Inflammatory macrophage treated with lipopolysaccharide for 1 hour (primary cell): ENCODE measurements around the gene ZDHHC22.

Experiments used
- DNase-seq, 2 donors: peaks; one replicate each; pipeline ENCODE4 v3.0.0-alpha.2; 2020 to 2022

The ZDHHC22 gene

DNA sequence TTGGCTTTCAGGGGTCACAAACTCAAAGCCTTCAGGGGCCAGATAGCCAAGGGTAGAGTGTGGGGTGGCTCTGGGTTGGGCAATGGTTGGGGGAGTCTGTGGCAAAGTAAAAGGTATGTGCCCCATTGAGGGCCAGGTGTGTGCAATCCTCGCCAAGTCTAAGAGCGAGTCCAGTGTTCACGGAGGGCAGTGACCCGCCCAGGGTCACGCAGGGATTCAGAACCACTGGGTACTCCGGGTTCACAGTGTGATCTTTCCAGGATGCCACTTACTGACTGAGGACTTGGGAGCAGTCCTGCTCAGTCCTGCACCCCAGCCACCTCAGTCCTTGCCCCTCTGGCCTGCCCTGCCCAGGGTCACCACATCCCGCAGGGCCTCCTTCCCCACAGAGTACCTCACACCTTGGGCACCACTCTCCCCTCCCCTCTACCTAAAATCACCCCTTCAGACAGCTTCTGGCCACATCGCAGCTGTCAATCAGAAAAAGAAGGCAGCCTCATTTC lies 15.7 kb downstream of the ZDHHC22 start:
- no peak for DNase-seq

DNA sequence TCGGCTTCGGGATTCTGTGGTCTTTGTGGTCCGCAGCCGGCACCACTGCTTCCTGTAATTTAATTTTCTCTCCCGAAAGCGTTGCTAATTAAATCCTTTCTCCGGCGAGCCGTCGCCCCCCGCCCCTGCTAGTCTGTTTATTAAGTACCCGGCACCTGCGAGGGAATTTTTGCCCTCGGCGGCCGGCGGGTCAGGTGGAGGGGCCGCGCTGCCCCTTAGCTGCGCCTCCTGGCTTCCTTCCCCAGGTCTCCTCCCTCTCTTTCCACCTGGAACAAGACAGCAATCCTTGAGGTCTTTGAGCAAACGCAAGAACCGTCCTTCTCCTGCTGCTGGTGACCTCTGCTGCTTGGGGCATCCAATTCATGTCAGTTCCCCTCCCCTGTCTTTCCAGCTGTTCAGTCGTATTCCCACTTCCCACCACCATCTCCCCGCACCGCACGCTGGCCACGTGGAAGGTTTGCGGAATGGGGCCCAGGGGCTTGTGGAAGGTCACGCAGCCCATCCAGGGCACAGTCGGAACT lies 16.2 kb downstream of the ZDHHC22 start:
- DNase-seq = no peak

DNA sequence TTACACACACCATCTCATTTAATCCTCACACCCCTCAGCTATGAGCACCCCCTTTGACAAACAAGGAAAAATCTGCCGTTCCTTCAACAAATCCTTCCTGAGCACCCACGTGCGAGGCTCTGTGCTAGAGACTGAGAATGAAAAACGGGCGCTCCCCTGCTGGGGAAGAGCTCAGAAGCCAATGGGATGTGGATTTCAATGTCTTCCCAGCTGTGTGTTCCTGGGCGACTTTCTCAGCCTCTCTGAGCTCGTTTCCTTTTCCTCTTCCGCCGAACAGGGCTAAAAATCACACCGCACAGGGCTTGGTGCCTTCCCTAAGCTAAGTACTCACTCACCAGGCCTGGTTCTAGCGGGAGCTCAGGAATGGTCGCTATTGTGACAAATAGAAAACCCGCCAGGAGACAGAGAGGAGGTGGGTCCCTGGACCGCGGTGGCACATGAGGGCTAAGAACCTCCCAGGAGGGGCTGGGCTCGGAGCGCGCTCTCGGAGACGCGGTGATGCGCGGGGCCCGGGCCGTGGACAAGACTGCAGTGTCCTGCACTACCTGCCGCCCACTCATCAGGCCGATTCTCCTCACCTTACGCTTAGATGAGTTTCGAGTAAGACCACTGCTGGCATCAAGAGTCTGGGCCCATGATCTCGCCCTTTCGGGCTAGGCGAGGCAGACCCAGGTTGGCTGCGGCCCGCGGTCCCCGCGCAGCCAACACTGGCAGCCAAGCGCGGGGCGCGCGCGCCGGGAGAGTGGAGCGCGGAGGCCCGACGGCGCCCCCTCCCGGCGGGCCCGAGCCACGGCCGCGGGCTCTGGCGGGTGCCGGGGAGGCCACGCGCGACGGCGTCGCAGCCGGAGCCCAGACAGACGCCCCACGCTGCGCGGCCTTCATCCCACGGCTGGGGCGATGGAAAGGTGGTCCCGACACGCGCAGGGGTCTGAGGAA lies 17.0 kb downstream of the ZDHHC22 start:
- peak; percentile 16 to 59 for DNase-seq

DNA sequence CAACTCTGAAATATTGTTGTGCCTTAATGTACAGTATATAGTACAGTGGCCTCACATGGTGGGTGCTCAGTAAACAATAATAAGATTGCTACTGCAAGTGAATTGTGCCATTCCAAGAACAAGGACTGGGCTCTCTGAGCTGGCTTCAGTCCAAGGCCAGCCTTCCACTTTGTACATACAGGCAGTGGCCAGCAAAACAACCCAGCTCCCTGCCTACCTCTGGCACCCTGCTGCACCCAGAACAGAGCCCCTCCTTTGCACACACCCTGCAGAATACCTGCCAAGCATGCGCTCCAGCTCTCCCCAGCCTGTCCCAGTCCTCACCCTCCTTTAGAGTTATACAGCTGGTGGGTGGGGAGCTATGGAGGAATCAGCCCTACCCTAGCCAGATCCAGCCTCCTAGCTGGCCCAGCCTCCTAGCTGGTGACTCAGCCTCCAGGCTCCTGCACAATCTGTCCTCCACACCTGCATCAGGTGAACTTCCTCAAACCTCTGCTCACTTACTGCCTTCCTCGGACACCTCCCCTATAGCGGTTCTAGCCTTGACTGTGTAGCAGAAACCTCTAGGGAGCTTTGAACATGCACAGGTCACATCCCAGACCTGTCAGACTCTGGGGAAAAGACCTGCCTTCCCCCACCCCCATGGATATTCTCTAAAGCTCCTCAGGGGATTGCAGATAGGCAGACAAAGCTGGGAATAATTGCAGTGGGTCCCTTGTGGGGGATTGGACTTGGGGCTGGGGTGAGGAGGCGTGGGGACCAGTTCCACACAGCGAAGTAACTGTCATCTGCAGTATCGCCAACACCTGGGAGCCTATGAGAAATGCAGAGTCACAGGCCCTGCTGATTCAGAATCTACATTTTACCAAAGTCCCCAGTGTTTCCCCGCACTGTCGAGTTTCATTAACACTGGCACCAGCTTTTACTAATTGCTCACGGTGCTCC lies 17.9 kb downstream of the ZDHHC22 start:
- DNase-seq = no peak

DNA sequence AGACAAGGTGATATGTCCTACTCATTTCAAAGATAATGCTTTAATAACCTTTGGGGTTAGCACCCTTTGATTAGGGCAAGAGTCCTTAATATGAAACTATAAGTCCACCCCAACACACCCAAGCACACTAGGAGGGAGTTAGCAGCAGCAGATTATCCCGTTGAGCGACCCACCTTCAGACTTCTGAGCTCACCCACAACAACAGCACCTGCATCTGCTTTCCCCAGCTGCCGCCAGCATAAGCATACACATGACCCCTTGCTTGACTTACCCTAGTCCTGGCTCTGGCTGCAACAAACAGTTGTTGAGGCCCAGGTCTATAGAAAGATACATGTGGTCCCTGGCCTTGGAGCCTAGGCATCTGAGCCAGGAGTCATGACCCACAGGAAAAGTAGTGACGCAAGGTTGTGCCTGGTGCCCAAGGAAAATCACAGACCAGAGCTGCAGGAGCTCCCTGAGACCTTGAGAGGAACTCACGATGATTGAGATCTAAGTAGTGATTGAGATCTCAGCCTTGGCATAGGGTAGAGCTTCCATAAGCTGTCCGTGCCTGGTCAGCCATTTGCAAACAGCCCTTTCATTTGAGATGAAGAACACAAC lies 19.0 kb downstream of the ZDHHC22 start:
- DNase-seq = no peak

DNA sequence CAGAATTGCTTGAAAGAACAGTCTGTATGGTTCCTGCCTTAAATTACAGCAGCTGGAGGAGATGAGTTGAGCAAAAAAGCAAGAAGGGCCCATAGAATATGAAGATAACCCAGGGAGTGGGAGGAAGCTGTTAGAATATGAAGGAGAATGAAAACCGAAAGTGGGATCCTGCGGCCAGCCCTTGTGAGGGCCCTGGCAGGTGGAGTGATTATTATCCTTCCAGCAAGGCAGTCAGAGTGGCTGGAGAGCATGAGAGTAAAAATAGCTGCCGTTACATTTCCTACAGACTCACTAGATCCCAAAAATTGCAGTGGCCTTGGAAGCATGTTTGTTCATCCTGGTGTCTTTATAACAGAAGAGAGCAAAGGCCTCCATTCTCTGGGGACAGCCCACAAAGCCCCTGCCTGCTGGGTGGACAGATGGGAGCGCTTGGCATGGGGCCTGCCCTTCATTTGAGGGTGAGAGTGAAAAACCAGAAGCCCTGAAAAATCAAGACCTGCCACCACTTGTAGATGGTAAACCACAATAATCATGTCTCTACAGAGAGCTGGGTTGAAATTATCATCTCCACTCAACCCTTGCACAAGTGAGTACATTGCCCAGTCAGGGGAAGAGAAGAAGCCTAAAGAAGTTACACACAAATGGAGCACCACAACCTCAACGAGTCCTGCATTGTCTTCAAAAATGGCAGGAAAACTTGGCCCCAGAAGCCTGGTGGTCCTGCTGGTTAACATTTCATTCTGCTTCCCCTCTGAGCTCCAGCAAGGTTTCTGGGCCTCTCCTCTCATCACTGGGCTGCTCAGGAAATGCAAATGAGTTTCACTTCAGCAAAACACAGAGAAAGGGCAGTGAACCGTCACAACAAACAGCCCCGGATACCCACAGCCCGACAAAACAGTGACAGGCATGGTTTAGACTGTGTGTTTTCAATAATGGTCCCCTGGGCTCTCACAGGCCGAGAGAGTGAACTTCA lies 20.5 kb downstream of the ZDHHC22 start:
- peak in 1 of 2 donors; percentile 43 for DNase-seq

DNA sequence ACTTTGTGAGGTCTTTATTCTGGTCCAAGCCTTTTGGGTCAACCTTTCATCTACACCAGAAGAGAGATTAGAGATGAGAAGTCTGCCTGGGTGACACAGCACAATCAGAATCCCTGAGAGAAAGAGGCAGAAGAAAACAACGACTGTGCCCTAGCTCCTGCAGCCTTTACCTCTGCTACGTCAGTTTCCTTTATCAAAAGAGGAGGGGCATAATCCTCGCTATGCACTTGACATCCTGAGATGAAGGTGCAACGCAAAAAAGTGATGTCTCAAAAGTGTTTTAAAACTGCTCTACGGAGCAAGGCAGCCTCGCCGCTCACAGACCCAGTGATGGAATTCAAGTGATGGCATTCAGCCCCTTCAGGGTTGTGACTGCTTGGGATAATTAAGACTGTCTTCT lies 21.7 kb downstream of the ZDHHC22 start:
- no peak for DNase-seq

DNA sequence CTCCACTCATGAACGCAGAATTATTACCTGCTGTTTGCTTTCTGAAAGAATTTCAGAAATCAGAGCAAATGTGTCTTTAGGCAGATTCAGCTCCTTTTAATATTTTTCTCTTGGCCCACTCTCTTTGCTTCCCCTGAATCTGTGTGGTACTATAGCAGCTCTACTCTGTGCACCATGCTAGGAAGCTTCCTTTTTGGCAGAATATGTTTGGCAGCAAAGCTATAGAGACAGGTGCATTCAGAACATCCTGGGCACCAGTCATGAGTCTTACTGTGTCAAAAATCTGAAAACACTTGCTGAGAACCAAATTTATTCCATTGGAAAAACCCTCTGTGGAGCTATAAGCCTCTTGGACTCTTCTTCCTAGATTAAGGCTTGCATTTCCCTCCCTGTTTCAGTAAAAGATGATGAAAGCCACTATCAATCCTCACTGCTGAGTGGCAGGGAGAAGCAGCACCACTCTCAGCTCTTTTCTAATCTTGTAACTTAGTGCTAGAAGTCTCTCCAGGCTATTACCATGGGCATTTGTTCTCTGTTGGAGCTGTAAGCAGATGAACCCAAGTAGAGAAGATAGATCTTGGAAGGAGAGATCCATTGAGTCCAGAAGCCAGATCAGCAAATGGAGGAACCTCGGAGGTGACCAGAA lies 25.3 kb downstream of the ZDHHC22 start:
- DNase-seq = no peak

DNA sequence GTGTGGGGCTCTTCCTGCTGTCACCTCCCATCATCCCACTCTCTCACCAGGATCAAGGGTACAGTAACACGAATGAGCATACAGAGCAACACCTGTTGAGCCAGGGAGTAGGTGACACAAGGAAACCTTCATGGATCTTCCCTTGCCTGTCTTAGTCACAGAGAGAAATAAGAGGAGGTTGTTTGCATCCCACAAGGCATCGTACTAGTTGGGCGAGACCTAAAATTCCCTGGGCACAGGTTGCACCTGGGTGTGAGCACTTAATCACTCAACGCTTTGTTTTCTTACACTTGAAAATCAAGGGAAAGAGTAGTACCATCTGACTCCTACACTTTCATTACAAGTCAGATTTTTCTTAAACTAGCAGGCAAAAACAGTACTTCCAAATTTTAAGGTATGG lies 27.0 kb downstream of the ZDHHC22 start:
- DNase-seq = no peak

DNA sequence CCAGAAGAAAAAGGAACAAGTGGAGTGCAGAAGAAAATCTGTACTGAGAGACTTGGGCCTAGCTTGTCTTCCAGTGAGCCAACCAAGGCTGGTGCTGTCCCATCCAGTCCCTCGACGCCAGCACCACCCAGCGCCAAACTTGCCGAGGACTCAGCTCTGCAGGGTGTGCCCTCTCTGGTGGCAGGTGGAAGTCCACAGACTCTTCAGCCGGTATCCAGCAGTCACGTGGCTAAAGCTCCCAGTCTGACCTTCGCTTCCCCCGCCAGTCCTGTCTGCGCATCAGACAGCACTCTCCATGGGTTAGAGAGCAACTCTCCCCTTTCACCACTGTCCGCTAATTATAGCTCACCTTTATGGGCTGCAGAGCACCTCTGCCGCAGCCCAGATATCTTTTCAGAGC lies 27.9 kb downstream of the ZDHHC22 start:
- no peak for DNase-seq

DNA sequence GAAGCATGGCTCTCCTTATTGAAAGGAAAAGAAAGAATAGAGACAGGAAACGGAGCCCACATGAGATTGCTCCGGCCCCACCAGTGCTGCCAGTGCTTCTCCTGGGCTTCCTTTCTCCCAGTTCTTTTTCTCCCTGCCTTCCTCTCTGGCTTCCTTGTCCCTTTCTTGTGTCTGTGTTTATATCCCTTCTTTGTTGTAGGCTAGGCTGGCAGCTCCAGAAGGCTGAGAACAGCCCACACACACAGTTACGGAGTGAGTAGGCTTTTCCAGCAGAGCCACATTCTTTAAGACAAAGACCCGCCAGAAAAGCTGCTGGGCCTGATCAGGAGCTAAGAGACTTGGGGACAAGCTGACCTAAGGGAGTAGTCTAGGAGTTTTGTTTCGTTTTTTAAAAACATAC lies 30.6 kb downstream of the ZDHHC22 start:
- no peak for DNase-seq

DNA sequence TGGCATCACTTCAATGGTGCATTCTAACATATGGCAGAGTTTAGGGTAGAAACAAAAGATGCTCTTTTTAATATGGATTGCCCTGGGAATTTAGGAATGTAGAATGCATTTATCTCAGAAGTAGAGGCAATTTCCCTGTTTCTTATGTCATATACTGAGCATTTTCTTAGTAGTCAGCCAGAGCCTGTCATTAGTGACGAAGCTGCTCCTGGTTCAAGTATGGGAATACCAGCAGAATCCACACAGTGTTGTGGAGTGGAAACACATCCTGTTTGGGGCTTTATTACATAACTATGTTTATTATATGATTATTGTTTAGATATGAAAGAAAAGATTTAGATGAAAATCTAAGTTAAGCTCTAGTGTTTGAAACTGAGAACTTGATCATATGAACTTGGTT lies 31.3 kb downstream of the ZDHHC22 start:
- DNase-seq = no peak

DNA sequence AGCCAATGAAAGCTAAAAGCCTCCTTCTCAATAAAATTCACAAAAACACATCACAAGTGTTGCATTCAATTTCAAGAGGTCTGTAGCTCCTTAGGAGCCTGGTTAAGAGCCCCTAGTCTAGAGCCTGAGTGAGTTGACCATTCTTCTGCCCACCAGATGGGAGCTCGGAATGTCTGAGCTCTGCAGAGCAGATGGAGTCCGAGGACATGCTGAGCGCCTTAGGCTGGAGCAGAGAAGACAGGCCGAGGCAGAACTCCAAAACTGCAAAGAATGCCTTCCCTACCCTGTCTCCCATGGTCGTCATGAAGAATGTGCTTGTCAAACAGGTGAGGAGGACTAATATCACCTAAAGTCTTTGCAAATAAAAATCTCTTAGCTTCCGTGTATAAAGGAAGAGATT lies 31.9 kb downstream of the ZDHHC22 start:
- DNase-seq = no peak

DNA sequence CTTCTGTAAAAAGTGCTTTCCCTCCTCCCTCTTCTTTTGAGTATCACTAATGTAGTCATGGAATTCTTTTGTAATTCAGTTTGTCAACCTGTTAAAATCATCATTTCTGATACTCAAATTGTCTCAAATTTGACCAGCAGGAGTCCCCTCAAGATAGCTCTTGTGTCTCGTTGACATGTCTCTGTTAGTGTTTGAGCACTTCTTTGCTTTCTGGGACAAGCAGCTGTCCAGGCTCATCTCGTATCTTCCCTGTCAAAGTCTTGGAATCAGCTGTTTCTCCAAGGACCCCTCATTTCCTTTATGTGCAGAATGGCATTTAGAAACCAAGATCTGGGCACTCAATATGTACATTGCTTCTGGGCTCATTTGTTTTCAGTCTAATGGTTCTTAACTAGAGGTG lies 32.8 kb downstream of the ZDHHC22 start:
- no peak for DNase-seq

DNA sequence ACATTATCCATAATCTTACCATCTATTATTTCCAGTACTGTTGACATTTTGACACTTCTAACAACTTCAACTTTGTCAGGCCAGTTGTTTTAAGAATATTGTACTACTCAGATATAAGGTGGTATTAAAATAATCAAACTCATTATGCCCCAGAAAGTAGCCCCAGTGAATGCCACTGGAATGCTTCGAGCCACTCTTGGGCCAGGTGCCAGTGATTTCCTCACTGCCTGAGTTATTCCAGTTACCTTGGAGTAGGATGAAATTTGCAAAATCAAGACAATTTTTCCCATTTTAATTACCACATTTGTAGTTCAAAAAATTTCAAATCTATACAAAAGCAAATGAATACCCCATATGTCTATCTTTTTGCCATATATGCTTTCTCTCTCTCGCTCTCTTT lies 34.4 kb downstream of the ZDHHC22 start:
- DNase-seq = no peak

DNA sequence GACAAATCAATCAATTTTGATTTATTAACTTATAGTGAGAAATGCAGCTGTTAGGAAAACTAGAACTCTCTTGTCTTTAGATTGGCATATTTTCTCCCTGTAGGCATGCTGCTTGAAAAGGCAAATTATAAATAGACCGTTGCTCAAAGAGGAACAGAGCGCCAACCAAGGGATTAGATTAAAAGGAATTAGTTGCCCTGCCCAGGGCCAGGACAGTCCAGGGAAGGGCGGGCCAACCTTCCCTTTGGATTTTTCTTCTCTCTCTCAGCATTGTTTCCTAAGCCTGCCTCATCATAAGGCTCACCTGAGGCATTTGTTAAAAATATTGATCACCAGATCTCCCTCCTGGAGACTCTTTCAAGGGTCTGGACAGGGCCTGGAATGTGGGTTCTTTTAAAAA lies 34.9 kb downstream of the ZDHHC22 start:
- DNase-seq = no peak

DNA sequence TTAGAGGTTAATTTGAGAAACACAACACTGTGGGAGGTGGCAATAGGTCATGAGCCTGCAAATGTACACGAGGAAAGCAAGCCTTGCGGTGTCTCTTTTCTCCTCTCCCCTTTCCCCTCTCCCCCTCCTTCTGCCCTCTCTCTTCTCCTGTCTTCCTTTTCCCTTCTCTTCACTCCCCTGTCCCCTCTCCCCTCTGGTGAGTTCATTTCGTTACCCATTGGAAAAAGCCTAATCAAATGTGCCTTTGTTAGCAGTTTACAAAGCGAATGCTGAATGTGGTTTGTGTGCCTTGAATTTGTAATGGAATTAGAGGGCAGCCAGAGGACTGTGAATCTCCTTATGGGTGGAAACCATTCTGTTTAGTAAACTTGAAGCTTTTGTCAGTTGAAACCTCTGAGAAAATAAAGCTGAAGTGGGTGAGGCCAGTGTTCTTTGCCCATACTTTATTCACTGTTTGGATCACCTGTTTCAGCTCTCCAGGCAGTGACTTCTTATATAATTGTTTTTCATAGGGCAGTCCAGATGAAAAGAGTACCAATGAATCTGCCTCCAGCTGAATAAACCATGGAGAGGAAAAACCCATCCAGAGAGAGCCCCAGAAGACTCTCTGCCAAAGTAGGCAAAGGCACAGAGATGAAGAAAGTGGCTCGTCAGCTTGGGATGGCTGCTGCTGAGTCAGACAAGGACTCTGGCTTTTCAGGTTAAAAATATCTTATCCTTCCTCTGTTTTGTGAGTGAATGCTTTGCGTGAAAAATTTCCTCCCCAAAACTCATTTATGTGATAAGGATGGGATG lies 36.2 kb downstream of the ZDHHC22 start:
- no peak for DNase-seq

DNA sequence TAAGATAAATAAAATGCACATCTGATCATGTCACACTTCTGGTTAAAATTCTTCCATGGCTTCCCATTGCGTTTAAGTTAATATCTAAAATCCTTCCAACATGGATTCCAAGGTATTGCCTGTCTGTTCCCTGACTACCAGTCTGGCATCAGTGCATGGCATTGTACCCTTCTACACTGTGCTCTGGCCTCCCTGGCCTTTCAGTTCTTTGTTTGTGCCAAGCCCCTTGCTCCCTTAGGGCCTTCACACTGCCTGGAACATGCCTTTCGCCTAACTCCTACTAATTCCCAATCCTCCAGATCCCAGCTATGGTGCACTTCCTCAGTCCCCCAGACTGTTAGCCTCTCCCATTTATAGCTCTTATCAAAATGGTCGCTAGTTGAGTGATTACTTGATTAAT lies 37.2 kb downstream of the ZDHHC22 start:
- no peak for DNase-seq

DNA sequence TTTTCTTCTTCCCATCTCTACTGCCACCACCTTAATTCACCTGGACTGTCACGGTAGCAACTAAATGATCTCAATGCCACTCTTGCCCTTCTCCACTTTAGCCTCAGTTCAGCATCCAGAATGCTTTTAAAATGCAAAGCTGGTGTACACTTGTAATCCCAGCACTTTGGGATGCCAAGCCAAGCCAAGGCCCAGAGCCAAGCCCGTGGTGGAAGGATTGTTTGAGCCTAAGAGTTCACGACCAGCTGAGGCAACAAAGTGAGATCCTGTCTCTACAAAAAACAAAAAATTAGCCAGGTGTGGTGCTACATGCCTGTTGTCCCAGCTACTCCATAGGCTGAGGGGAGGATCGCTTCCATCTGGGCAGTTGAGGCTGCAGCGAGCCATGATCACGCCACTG lies 37.6 kb downstream of the ZDHHC22 start:
- no peak for DNase-seq

DNA sequence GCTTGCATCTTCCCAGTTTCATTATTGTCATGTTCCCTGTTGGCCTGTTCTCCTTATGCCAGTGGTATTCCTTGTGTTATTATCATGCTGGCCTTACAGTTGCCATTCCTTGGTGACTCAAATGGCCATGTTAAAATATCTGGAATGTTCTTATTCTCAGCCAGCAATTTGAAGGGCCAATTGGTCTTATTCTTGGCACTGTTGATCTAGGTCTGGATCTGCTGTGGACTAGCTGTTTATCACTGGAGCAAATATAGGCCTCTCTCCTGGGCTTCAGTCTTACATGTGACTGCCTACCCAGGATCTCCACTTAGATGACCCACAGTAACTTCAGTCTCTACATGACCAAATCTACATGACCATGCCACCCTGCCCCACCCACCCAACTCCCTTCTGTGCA lies 38.1 kb downstream of the ZDHHC22 start:
- DNase-seq = no peak
